Trophoblast cell (in vitro differentiated cells and primary cell): ENCODE results near the gene ATP13A3.

Experiments
- DNase-seq, 2 donors: peaks; one replicate each; pipeline ENCODE4 v3.0.0-alpha.2; 2016
- H2AFZ ChIP-seq: 2 replicates; pipeline ENCODE4 v1.6.1; 2013; ENCODE audit warnings: low read length, moderate library complexity, mild to moderate bottlenecking; ENCODE audit not compliant: insufficient read depth, poor library complexity
- H2AK5ac ChIP-seq: 2 replicates; pipeline ENCODE4 v1.6.1; 2013; ENCODE audit warnings: mild to moderate bottlenecking, low read length
- H2BK120ac ChIP-seq: 2 replicates; pipeline ENCODE4 v1.6.1; 2013; ENCODE audit warnings: low read length, mild to moderate bottlenecking, moderate library complexity; ENCODE audit not compliant: insufficient read depth, poor library complexity
- H2BK12ac ChIP-seq: 2 replicates; pipeline ENCODE4 v1.6.1; 2013; ENCODE audit warnings: mild to moderate bottlenecking, low read length, moderate library complexity
- H2BK5ac ChIP-seq: 2 replicates; pipeline ENCODE4 v1.6.1; 2013; ENCODE audit warnings: low read length, low read depth, moderate library complexity, mild to moderate bottlenecking; ENCODE audit not compliant: poor library complexity
- H3K14ac ChIP-seq: 2 replicates; pipeline ENCODE4 v1.6.1; 2013; ENCODE audit warnings: mild to moderate bottlenecking, low read length
- H3K18ac ChIP-seq: 2 replicates; pipeline ENCODE4 v1.6.1; 2013; ENCODE audit warnings: mild to moderate bottlenecking, low read length
- H3K23ac ChIP-seq: 2 replicates; pipeline ENCODE4 v1.6.1; 2013; ENCODE audit warnings: low read length
- H3K27ac ChIP-seq: 2 replicates; pipeline ENCODE4 v1.5.1; 2013; ENCODE audit warnings: low read depth, mild to moderate bottlenecking, inconsistent platforms, low read length, moderate library complexity
- H3K27me3 ChIP-seq: 2 replicates; pipeline ENCODE4 v1.6.1; 2013; ENCODE audit warnings: inconsistent platforms, mild to moderate bottlenecking, low read length, moderate library complexity; ENCODE audit not compliant: insufficient read depth
- H3K36me3 ChIP-seq, 2 experiments: 1 replicate in 1 of 2; 2 replicates in 1 of 2; pipeline ENCODE4 v1.6.1; 2013; ENCODE audit warnings: low read length in 2 of 2, mild to moderate bottlenecking in 2 of 2, moderate library complexity in 1 of 2; ENCODE audit not compliant: insufficient read depth in 2 of 2, control insufficient read depth in 1 of 2
- H3K4ac ChIP-seq: 2 replicates; pipeline ENCODE4 v1.6.1; 2013; ENCODE audit warnings: low read depth, mild to moderate bottlenecking, low read length, moderate library complexity
- H3K4me1 ChIP-seq, 2 experiments: 1 replicate in 1 of 2; 2 replicates in 1 of 2; pipeline ENCODE4 v1.6.1; 2013; ENCODE audit warnings: low read length in 2 of 2, mild to moderate bottlenecking in 2 of 2, moderate library complexity in 1 of 2; ENCODE audit not compliant: insufficient read depth in 2 of 2, control insufficient read depth in 1 of 2
- H3K4me2 ChIP-seq: 2 replicates; pipeline ENCODE4 v1.6.1; 2013; ENCODE audit warnings: inconsistent platforms, mild to moderate bottlenecking, low read length, moderate library complexity
- H3K4me3 ChIP-seq: 2 replicates; pipeline ENCODE4 v1.5.1; 2013; ENCODE audit warnings: mild to moderate bottlenecking, low read depth, low read length, inconsistent platforms
- H3K79me1 ChIP-seq: one replicate; pipeline ENCODE4 v1.6.1; 2013; ENCODE audit warnings: low read length
- H3K79me2 ChIP-seq: 2 replicates; pipeline ENCODE4 v1.6.1; 2013; ENCODE audit warnings: low read length, mild to moderate bottlenecking; ENCODE audit not compliant: control insufficient read depth, insufficient read depth, poor library complexity
- H3K9ac ChIP-seq: 2 replicates; pipeline ENCODE4 v1.6.1; 2013; ENCODE audit warnings: mild to moderate bottlenecking, low read length
- H3K9me3 ChIP-seq: 2 replicates; pipeline ENCODE4 v1.6.1; 2013; ENCODE audit warnings: low read depth, mild to moderate bottlenecking, control low read depth, inconsistent platforms, low read length; ENCODE audit not compliant: insufficient read depth
- H4K12ac ChIP-seq: 2 replicates; pipeline ENCODE4 v1.6.1; 2013; ENCODE audit warnings: low read depth, mild to moderate bottlenecking, low read length, moderate library complexity
- H4K8ac ChIP-seq: 2 replicates; pipeline ENCODE4 v1.6.1; 2013; ENCODE audit warnings: low read depth, mild to moderate bottlenecking, low read length, moderate library complexity
- H4K91ac ChIP-seq: one replicate; pipeline ENCODE4 v1.6.1; 2013; ENCODE audit warnings: low read depth, mild to moderate bottlenecking, low read length, moderate library complexity
- WGBS: extraction: QIAGEN DNeasy Blood & Tissue Kit; methylation state at CpG from one replicate; pipeline ENCODE4 v1.1.7; 2013; ENCODE audit warnings: missing lambda C conversion rate; ENCODE audit not compliant: insufficient read length, insufficient coverage; ENCODE audit errors: extremely low coverage; 5-methylcytosine and 5-hydroxymethylcytosine counted together

The ATP13A3 gene

DNA sequence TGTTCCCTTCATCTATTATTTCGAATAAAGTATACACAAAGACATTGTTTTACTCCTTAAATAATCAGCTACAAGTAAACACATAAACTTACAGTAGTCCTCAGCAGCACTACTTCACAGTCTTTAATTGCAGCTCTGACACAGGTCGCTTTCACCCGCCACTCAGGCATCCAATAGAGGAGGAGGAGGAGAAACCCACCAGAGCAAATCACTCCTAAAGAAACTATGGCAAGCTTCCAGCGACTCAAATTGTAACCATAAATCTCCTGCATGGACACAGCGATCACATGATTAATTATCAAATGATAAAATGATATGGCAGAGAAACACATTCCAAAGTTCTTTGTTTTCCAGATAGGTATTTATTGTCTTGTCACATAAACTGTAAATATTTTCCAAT lies 26.2 kb downstream of the ATP13A3 start:
- no peaks in the 10 kb centered on the region for H3K79me1 ChIP-seq
- no peak overlapping the region for H2AFZ ChIP-seq
- H3K27me3 ChIP-seq, result no peaks in the 10 kb centered on the region
- peaks cover 2 to 4% of the 10 kb centered on the region in 2 experiments for H3K36me3 ChIP-seq
- no CpG with 5 or more reads among the region's 5 CpGs for WGBS
- H2BK12ac ChIP-seq, result no peak overlapping the region
- H3K18ac ChIP-seq, result no peak overlapping the region
- no peak overlapping the region for H3K14ac ChIP-seq
- H2BK120ac ChIP-seq, result no peak overlapping the region
- H3K23ac ChIP-seq, result no peak overlapping the region
- H2AK5ac ChIP-seq, result no peak overlapping the region
- no peaks in the 10 kb centered on the region for H3K4me1 ChIP-seq
- H4K12ac ChIP-seq, result no peak overlapping the region
- DNase-seq, result no peak
- H3K4ac ChIP-seq, result no peak overlapping the region
- H3K4me2 ChIP-seq, result no peak overlapping the region
- no peak overlapping the region for H3K4me3 ChIP-seq
- H3K9me3 ChIP-seq, result no peaks in the 10 kb centered on the region
- no peaks in the 10 kb centered on the region for H3K79me2 ChIP-seq
- no peak overlapping the region for H3K9ac ChIP-seq
- H2BK5ac ChIP-seq, result no peak overlapping the region
- H3K27ac ChIP-seq, result no peak overlapping the region
- H4K8ac ChIP-seq, result no peak overlapping the region
- H4K91ac ChIP-seq, result no peak overlapping the region

DNA sequence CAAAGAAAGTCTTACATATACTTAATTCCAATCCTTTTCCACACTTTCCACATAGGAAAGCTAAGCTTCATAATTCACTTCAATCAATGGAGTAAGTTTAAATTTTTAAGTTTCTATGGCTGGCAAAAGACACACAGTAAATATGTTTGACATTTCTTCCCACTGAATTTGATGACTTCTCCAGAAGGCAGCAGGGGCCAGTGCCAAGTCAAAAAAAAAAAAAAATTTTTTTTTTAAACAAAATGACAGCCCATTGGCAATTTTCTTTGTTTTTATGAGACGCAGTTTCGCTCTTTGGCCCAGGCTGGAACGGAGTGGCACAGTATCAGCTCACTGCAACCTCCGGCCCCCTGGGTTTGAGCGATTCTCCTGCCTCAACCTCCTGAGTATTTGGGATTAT lies 28.7 kb downstream of the ATP13A3 start:
- no peak overlapping the region for H4K91ac ChIP-seq
- H3K14ac ChIP-seq, result no peak overlapping the region
- DNase-seq, result no peak
- H3K4me3 ChIP-seq, result no peak overlapping the region
- no peak overlapping the region for H3K9ac ChIP-seq
- H3K27ac ChIP-seq, result no peak overlapping the region
- no CpG with 5 or more reads among the region's 5 CpGs for WGBS
- H3K9me3 ChIP-seq, result no peaks in the 10 kb centered on the region
- no peak overlapping the region for H2AFZ ChIP-seq
- H3K36me3 ChIP-seq, result peaks cover 6 to 7% of the 10 kb centered on the region in 2 experiments
- H2AK5ac ChIP-seq, result no peak overlapping the region
- H3K27me3 ChIP-seq, result no peaks in the 10 kb centered on the region
- no peak overlapping the region for H4K12ac ChIP-seq
- no peak overlapping the region for H3K23ac ChIP-seq
- H3K4ac ChIP-seq, result no peak overlapping the region
- H4K8ac ChIP-seq, result no peak overlapping the region
- H2BK12ac ChIP-seq, result no peak overlapping the region
- no peak overlapping the region for H3K4me2 ChIP-seq
- H2BK120ac ChIP-seq, result no peak overlapping the region
- H2BK5ac ChIP-seq, result no peak overlapping the region
- H3K4me1 ChIP-seq, result no peaks in the 10 kb centered on the region
- no peak overlapping the region for H3K18ac ChIP-seq
- no peaks in the 10 kb centered on the region for H3K79me1 ChIP-seq
- H3K79me2 ChIP-seq, result no peaks in the 10 kb centered on the region

DNA sequence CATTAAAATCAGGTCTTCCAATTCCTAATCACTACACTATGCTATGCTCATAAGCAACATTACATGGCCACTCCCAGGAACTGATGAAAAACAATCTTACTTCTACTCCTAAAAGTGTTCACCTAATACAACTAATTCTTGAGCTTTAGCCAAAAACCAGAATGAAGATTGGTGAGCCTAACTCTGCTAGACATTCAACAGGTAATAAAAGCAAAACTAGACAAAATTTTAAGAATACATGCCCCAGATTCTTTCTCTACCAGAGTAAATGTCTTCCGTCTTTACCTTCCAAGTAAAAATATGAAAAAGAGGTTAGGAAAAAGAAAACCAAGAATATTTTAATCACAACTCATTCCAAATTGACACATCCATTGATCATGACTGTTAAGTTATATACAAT lies 31.3 kb downstream of the ATP13A3 start:
- no peak overlapping the region for H3K4ac ChIP-seq
- no peaks in the 10 kb centered on the region for H3K79me2 ChIP-seq
- no peak overlapping the region for H2BK5ac ChIP-seq
- H3K4me1 ChIP-seq, result no peaks in the 10 kb centered on the region
- no peak overlapping the region for H2BK12ac ChIP-seq
- no peak overlapping the region for H2BK120ac ChIP-seq
- no CpG with 5 or more reads among the region's 1 CpG for WGBS
- no peak overlapping the region for H4K12ac ChIP-seq
- no peak for DNase-seq
- no peak overlapping the region for H3K4me3 ChIP-seq
- H3K79me1 ChIP-seq, result no peaks in the 10 kb centered on the region
- no peak overlapping the region for H3K9ac ChIP-seq
- H3K36me3 ChIP-seq, result peaks cover 8 to 19% of the 10 kb centered on the region in 2 experiments
- H3K14ac ChIP-seq, result no peak overlapping the region
- no peak overlapping the region for H2AK5ac ChIP-seq
- no peak overlapping the region for H3K18ac ChIP-seq
- no peak overlapping the region for H4K91ac ChIP-seq
- H4K8ac ChIP-seq, result no peak overlapping the region
- H3K23ac ChIP-seq, result no peak overlapping the region
- no peak overlapping the region for H2AFZ ChIP-seq
- no peaks in the 10 kb centered on the region for H3K27me3 ChIP-seq
- no peaks in the 10 kb centered on the region for H3K9me3 ChIP-seq
- H3K4me2 ChIP-seq, result no peak overlapping the region
- H3K27ac ChIP-seq, result no peak overlapping the region

DNA sequence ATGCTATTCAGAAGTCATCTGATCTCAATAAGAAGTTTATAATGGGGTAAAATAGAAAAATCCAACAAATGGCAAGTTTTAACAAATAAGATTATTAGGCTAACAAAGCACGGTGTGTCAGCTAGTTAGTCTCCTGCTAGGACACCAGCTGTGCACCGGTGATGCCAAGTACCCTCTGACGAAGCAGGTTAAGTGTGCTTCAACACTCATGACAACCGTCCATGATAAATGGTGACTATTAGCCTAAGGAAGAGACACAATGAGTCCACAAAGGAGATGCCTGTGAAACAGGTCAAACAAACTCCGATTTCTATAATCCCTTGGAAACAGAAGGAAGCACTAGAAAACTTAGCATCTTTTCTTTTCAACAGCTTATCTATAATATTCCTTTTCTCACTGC lies 36.5 kb downstream of the ATP13A3 start:
- Histone ChIP-seq H4K12ac (no peak overlapping the region), H4K8ac (no peak overlapping the region), H4K91ac (no peak overlapping the region), H2BK5ac (no peak overlapping the region), H3K27ac (no peak overlapping the region), H3K4ac (no peak overlapping the region), H3K4me2 (no peak overlapping the region), H3K79me1 (no peaks in the 10 kb centered on the region), H3K18ac (no peak overlapping the region), H3K9me3 (no peaks in the 10 kb centered on the region), H2AK5ac (no peak overlapping the region), H3K36me3 (peaks cover 16 to 28% of the 10 kb centered on the region in 2 experiments), H2AFZ (no peak overlapping the region), H3K14ac (no peak overlapping the region), H3K27me3 (no peaks in the 10 kb centered on the region), H2BK120ac (no peak overlapping the region), H2BK12ac (no peak overlapping the region), H3K23ac (no peak overlapping the region), H3K4me3 (no peak overlapping the region), H3K79me2 (no peaks in the 10 kb centered on the region), H3K4me1 (no peaks in the 10 kb centered on the region), H3K9ac (no peak overlapping the region)
- DNase-seq, result no peak
- no CpG with 5 or more reads among the region's 5 CpGs for WGBS
